Calu3 (cell line): ENCODE measurements around the gene STRN. TPM values are rescaled to one million over a fixed set of nuclear protein-coding genes. Genes with fewer than 3 reads are reported as not detected.

Experiments used
- BruUV-seq: library from RNA; stranded (reverse); fragments of 400-500 nt; replicated peaks from 2 replicates; lab custom pipeline; 2021; lab: Mats Ljungman, UMichigan
- CTCF ChIA-PET: fragments of 300-600 bp; sonication (Branson Sonifier 250); formaldehyde crosslinking; loops from one replicate; lab custom pipeline; 2022; ENCODE audit warnings: antibody characterized with exemption; lab: Charles Lee
- DNase-seq: peaks from one replicate; pipeline ENCODE4 v3.0.0; 2022
- H3K27ac Mint-ChIP-seq: one replicate; pipeline ENCODE4 v1.8.0; 2022; ENCODE audit warnings: mixed read lengths; ENCODE audit not compliant: unreplicated experiment
- H3K27me3 Mint-ChIP-seq: one replicate; pipeline ENCODE4 v1.8.0; 2022; ENCODE audit warnings: mixed read lengths; ENCODE audit not compliant: unreplicated experiment
- H3K36me3 Mint-ChIP-seq: one replicate; pipeline ENCODE4 v1.8.0; 2022; ENCODE audit warnings: mild to moderate bottlenecking, moderate library complexity, mixed read lengths; ENCODE audit not compliant: insufficient read depth, unreplicated experiment
- H3K4me1 Mint-ChIP-seq: one replicate; pipeline ENCODE4 v1.8.0; 2022; ENCODE audit warnings: mild to moderate bottlenecking, low read depth, mixed read lengths; ENCODE audit not compliant: unreplicated experiment
- H3K4me3 Mint-ChIP-seq: one replicate; pipeline ENCODE4 v1.8.0; 2022; ENCODE audit warnings: mild to moderate bottlenecking, low read depth, moderate library complexity, mixed read lengths; ENCODE audit not compliant: unreplicated experiment
- H3K9me3 Mint-ChIP-seq: one replicate; pipeline ENCODE4 v1.8.0; 2022; ENCODE audit warnings: low read depth, mixed read lengths; ENCODE audit not compliant: unreplicated experiment
- intact Hi-C: fragments of 100-400 bp; cut with micrococcal nuclease; formaldehyde crosslinking; loops from one replicate; pipeline ENCODE4 v1.10.0; 2022; ENCODE audit not compliant: unreplicated experiment
- total RNA-seq: library from RNA; stranded (reverse); gene quantifications from 2 replicates; pipeline ENCODE4 v1.2.3, GENCODE V29; 2022
- TF ChIP-seq, protein P1 (sequence below): fragments of 200-600 bp; IDR thresholded peaks from one replicate; pipeline ENCODE4 v1.8.0; 2022; ENCODE audit warnings: antibody characterized with exemption; ENCODE audit not compliant: unreplicated experiment

The STRN gene
- total RNA-seq, 1 experiment from 2014 or later = 29.3 TPM

DNA sequence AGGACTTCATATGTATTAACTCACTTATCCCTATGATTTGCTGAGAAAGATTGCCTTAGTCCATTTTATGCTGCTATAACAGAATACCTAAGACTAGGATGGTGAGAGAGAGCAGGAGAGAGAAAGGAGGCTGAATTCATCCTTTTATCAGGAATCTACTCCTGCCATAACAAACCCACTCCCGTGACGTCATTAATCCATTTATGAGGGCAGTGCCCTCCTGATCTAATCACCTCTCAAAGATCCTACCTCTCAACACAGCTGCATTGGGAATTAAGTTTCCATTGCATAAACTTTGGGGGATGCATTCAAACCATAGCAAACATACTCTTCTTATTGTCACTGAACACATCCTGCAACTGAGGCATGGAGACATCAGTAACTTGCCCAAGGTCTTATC lies 147.8 kb downstream of the STRN start:
- no peak overlapping the region for H3K27ac Mint-ChIP-seq
- H3K4me1 Mint-ChIP-seq = peaks cover 9% of the 10 kb centered on the region
- BruUV-seq = no TSS peak
- H3K9me3 Mint-ChIP-seq = no peaks in the 10 kb centered on the region
- TF ChIP-seq, protein P1, sequence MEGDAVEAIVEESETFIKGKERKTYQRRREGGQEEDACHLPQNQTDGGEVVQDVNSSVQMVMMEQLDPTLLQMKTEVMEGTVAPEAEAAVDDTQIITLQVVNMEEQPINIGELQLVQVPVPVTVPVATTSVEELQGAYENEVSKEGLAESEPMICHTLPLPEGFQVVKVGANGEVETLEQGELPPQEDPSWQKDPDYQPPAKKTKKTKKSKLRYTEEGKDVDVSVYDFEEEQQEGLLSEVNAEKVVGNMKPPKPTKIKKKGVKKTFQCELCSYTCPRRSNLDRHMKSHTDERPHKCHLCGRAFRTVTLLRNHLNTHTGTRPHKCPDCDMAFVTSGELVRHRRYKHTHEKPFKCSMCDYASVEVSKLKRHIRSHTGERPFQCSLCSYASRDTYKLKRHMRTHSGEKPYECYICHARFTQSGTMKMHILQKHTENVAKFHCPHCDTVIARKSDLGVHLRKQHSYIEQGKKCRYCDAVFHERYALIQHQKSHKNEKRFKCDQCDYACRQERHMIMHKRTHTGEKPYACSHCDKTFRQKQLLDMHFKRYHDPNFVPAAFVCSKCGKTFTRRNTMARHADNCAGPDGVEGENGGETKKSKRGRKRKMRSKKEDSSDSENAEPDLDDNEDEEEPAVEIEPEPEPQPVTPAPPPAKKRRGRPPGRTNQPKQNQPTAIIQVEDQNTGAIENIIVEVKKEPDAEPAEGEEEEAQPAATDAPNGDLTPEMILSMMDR = no peak
- no peak overlapping the region for H3K4me3 Mint-ChIP-seq
- no peaks in the 10 kb centered on the region for H3K36me3 Mint-ChIP-seq
- intact Hi-C loops = no loop called here
- CTCF ChIA-PET = no interaction called here
- DNase-seq = no peak
- no peaks in the 10 kb centered on the region for H3K27me3 Mint-ChIP-seq

DNA sequence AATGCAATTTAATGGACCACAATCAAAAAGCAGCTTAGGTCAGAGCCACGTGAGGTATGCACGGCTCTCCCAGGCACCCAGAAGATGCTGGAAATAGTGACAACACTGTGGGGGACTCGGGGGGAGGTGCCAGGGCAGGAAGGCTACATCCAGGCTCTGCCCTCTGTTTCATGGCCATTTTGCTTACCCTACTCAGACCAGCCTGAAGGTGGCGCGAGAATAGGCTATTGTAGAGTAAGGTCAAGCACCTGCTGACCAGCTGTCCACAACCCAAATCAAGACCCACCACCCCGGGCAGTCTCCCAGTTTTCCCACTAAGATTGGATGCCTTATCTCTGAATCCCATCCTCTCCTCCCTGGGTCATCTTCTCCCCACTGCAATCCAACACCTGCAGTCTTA lies 154.1 kb downstream of the STRN start:
- Mint-ChIP-seq H3K4me3 (no peak overlapping the region), H3K27ac (no peak overlapping the region), H3K4me1 (no peaks in the 10 kb centered on the region), H3K36me3 (no peaks in the 10 kb centered on the region), H3K9me3 (no peaks in the 10 kb centered on the region), H3K27me3 (peaks cover 6% of the 10 kb centered on the region)
- TF ChIP-seq, protein P1 = no peak
- CTCF ChIA-PET = no interaction called here
- DNase-seq = peak; percentile 24
- BruUV-seq = no TSS peak
- intact Hi-C loops = no loop called here

DNA sequence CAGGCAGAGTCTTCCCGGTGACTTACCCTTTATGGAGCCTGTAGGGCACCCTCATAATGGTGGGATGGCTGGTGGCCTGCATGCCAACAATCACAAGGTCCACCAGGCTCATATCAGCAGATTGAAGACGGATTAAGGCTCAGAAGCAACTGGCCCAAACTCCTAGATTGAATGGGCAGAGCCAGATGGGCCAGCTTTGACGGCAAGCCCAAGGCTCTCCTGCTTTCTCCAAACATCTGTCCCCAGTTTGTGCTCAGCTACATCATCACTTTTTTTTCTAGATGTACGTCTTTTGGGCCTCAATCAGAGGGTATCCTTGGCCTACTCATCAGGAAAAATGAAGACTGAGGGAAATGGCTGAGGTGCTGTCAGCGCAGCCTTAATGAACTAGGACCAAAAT lies 155.3 kb downstream of the STRN start:
- no peaks in the 10 kb centered on the region for H3K36me3 Mint-ChIP-seq
- intact Hi-C loops = no loop called here
- peaks cover 17% of the 10 kb centered on the region for H3K27me3 Mint-ChIP-seq
- DNase-seq = no peak
- no peaks in the 10 kb centered on the region for H3K4me1 Mint-ChIP-seq
- no TSS peak for BruUV-seq
- CTCF ChIA-PET = no interaction called here
- TF ChIP-seq, protein P1 = no peak
- H3K9me3 Mint-ChIP-seq = no peaks in the 10 kb centered on the region
- H3K27ac Mint-ChIP-seq = no peak overlapping the region
- H3K4me3 Mint-ChIP-seq = no peak overlapping the region

DNA sequence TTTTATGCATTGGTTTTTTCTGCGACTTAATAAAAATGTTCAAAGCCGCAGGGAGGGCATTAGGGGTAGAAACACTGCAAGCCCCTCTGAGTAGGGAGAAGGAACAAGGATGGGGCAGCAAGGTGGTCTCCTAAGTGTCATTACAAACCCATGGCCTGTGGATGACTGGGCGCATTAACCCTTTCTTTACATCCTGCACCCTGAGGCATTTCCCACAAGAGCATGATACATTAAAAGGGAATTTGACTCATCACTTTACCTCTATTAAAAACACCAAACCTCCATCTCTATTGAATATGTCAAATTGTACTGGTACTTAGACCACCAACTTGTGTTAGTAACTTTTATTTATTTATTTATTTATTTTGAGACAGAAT lies 157.3 kb downstream of the STRN start:
- intact Hi-C loops = no loop called here
- BruUV-seq = no TSS peak
- DNase-seq = no peak
- TF ChIP-seq, protein P1 = no peak
- Mint-ChIP-seq H3K27me3 (peaks cover 26% of the 10 kb centered on the region), H3K27ac (no peak overlapping the region), H3K36me3 (no peaks in the 10 kb centered on the region), H3K4me1 (no peaks in the 10 kb centered on the region), H3K9me3 (no peaks in the 10 kb centered on the region), H3K4me3 (no peak overlapping the region)
- CTCF ChIA-PET = no interaction called here
